GM13976 (cell line): Measurements from ENCODE around the gene CDC23.
"Not testable (repeated sequence)": the region's sequence is repeated elsewhere in the genome, so short reads cannot be mapped to it uniquely, and the experiment has no call there.

Source experiments
- DNase-seq: peaks from one replicate; pipeline ENCODE4 v3.0.0; 2012; ENCODE audit warnings: low spot score
- in situ Hi-C: fragments of 300-500 bp; cut with MboI; formaldehyde crosslinking; loops from one replicate; pipeline ENCODE4 v1.12.0; 2022; ENCODE audit warnings: low sequenced_read_pairs, mixed read lengths, inconsistent platforms; ENCODE audit not compliant: unreplicated experiment
- TF ChIP-seq, protein P1 (sequence below): IDR thresholded peaks from 2 replicates; pipeline ENCODE4 v1.5.1; 2012; ENCODE audit warnings: borderline replicate concordance, mild to moderate bottlenecking; ENCODE audit not compliant: insufficient read depth; ENCODE audit errors: extremely low read depth, missing control alignments, control extremely low read depth

The CDC23 gene

GRCh38 chr5:138170299-138170698, 42.8 kb downstream of the CDC23 start:
- in situ Hi-C loops = no loop called here
- TF ChIP-seq, protein P1, sequence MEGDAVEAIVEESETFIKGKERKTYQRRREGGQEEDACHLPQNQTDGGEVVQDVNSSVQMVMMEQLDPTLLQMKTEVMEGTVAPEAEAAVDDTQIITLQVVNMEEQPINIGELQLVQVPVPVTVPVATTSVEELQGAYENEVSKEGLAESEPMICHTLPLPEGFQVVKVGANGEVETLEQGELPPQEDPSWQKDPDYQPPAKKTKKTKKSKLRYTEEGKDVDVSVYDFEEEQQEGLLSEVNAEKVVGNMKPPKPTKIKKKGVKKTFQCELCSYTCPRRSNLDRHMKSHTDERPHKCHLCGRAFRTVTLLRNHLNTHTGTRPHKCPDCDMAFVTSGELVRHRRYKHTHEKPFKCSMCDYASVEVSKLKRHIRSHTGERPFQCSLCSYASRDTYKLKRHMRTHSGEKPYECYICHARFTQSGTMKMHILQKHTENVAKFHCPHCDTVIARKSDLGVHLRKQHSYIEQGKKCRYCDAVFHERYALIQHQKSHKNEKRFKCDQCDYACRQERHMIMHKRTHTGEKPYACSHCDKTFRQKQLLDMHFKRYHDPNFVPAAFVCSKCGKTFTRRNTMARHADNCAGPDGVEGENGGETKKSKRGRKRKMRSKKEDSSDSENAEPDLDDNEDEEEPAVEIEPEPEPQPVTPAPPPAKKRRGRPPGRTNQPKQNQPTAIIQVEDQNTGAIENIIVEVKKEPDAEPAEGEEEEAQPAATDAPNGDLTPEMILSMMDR = no peak
- DNase-seq = no peak

DNA sequence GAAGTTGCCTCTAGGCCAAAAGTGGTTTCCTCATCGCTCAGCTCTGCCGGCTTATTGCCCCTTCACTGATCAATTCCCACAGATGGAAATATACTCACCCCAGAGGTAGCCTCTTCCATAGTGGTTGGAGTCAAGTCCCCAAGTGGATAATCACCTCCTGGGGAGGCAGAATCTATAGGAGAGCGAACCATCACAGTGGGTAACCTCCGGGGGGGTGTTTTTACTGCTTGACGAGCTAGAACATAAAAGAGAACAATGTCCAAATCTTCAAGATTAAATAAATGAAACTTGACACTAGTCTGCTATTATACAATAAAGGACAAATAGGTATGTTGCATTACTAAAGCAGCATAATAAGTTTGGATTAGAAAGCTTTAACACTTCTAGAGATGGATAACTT, 44.0 kb downstream of the CDC23 start:
- DNase-seq = no peak
- TF ChIP-seq, protein P1 = no peak
- in situ Hi-C loops = no loop called here

- in situ Hi-C loops = no loop called here
- TF ChIP-seq, protein P1 = no peak
- DNase-seq = no peak
Measured at GRCh38 chr5:138163721-138164120, 49.4 kb downstream of the CDC23 start.

DNA sequence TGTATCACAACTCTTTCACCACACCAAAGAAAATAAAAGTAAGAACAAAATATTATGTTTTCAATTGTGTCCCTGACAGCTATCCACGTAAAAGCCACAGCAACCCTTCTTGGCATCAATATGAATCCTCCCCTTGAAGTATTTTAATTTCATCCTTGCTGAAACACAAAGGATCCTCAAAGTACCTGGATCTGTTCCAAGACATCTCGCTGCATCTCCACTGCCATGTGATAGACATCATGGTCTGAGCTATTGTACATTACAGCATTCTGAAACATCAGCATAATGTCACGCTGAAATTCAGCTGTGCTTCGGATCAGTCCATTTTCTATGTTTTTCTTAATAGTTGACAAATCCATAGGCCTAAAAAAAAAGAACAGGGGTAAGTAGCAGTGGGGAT, 52.4 kb downstream of the CDC23 start:
- no peak for DNase-seq
- TF ChIP-seq, protein P1 = no peak
- in situ Hi-C loops = no loop called here

- TF ChIP-seq, protein P1 = no peak
- DNase-seq = no peak
- in situ Hi-C loops = no loop called here
Measured at GRCh38 chr5:138159666-138160065, 53.5 kb downstream of the CDC23 start.

- DNase-seq = no peak
- TF ChIP-seq, protein P1 = no peak
- in situ Hi-C loops = no loop called here
Measured at GRCh38 chr5:138157626-138158025, 55.5 kb downstream of the CDC23 start.

DNA sequence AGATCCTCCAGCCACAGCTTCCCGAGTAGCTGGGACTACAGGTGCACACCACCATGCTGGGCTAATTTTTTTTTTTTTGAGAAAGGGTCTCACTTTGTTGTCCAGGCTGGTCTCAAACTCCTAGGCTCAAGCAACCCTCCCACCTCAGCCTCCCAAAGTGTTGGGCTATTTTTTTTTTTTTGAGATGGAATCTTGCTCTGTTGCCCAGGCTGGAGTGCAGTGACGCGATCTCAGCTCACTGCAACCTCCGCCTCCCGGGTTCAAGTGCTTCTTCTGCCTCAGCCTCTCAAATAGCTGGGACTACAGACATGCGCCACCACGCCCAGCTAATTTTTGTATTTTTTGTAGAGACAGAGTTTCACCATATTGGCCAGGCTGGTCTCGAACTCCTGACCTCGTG, 57.1 kb downstream of the CDC23 start:
- DNase-seq, in situ Hi-C loops: not testable (repeated sequence)
